ENCODE data around the gene YES1. TPM values are rescaled to one million over a fixed set of nuclear protein-coding genes. Genes with fewer than 3 reads are reported as not detected.
A peak's percentile ranks its signal among the peaks of the same experiment; 100 is the strongest.

The YES1 gene
- total RNA-seq, 4 donors from 2014 or later: 75.2 to 149 (median 108) TPM

DNA sequence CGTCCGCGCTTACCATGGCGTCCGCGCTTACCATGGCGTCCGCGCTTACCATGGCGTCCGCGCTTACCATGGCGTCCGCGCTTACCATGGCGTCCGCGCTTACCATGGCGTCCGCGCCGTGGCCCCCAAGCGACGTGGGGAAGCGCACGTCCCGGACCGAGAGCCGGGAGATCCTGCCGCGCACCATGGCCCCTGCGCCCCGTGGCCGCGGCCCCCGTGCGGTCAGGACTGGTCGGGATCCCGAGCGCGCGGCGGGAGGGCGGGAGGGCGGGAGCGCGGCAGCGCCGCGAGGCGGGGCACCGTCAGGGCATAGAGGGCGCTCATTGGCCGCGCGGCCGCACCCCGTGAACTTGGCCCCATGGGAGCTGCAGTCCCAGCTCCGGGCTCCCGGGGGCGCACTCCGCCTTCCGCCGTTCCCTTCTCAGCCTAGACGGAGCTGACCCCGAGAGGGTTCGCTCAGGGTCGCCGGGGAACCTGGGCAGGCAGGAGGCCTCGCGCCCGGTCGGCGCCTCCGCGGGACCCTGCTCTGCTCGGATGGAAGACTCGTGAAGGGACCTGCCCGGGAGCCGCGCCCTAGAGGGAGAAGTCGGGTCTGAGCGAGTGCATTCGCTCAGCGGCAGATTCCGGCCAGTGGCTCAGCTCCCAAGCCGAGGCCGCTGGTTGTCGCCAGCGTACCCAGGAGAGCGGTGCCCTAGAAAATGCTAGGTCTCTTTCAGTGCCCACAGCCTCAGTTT lies 99.5 kb downstream of the YES1 start, which contains the start of gene ENOSF1:
ENOSF1 (minus strand) TSS at position 230 of the 734 bp plus-strand sequence; CDS start at position 187, 43 bp downstream.
- ATAC-seq (ENCODE audit: low FRiP score) (peak; percentile 92), DNase-seq (ENCODE audit: low spot score) (peak; percentile 34)
- TF ChIP-seq, protein P1, sequence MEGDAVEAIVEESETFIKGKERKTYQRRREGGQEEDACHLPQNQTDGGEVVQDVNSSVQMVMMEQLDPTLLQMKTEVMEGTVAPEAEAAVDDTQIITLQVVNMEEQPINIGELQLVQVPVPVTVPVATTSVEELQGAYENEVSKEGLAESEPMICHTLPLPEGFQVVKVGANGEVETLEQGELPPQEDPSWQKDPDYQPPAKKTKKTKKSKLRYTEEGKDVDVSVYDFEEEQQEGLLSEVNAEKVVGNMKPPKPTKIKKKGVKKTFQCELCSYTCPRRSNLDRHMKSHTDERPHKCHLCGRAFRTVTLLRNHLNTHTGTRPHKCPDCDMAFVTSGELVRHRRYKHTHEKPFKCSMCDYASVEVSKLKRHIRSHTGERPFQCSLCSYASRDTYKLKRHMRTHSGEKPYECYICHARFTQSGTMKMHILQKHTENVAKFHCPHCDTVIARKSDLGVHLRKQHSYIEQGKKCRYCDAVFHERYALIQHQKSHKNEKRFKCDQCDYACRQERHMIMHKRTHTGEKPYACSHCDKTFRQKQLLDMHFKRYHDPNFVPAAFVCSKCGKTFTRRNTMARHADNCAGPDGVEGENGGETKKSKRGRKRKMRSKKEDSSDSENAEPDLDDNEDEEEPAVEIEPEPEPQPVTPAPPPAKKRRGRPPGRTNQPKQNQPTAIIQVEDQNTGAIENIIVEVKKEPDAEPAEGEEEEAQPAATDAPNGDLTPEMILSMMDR (IDR thresholded peaks at IDR 0.05): no peak

DNA sequence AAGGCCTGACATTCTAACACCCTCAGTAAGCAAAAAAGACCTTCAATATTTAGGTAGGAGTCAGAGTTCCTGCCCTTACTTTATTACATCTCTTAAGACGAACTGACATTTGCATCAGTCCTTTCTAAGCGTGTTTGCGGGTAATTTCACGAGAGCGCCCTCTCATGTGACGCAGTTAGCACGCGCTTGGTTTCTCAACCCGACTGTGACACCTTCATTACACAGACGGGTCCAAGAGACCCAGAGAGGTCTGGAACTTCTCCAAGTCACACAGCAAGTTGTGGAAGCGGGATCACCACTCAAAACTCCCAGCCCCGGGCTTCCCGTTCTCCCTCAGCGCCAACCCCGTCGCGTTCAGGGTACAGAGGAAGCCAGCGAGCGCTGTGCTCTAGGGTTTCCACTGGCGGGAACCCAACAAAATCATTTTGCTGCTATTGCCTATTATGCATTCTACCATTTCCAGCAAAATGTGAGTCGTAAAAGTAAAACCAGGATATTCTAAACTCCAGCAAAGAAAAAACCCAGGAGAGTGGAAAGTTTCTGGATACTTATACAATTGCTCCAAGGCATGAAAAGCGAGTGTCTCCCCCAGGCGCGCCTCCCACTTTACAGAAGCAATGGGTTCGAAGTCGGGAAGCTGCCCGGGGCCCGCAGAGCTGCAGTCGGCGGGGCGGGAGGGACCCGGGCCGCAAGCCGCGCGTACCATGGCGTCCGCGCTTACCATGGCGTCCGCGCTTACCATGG lies 100.2 kb downstream of the YES1 start:
- peak; percentile 84 for DNase-seq (ENCODE audit: low spot score)
- TF ChIP-seq, protein P1 (IDR thresholded peaks at IDR 0.05): no peak
- peak; percentile 82 for ATAC-seq (ENCODE audit: low FRiP score)

DNA sequence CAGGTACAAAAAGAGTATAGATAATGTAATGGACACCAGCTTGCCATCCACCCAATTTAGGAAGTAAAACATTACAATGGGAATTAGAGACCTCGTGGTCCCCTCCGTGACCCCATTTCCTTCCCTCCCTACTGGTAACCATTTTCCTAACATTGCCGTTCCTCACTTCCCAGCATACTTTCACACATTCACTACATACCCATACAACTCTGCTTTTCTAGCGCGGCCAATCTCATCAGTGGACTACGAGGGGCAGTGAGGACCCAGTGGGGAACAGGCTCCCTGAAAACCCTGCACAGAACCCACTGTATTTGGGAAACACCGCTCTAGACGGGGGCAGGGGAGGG lies 100.8 kb downstream of the YES1 start:
- DNase-seq (ENCODE audit: low spot score): no peak
- ATAC-seq (ENCODE audit: low FRiP score): no peak
- TF ChIP-seq, protein P1 (IDR thresholded peaks at IDR 0.05): no peak

DNA sequence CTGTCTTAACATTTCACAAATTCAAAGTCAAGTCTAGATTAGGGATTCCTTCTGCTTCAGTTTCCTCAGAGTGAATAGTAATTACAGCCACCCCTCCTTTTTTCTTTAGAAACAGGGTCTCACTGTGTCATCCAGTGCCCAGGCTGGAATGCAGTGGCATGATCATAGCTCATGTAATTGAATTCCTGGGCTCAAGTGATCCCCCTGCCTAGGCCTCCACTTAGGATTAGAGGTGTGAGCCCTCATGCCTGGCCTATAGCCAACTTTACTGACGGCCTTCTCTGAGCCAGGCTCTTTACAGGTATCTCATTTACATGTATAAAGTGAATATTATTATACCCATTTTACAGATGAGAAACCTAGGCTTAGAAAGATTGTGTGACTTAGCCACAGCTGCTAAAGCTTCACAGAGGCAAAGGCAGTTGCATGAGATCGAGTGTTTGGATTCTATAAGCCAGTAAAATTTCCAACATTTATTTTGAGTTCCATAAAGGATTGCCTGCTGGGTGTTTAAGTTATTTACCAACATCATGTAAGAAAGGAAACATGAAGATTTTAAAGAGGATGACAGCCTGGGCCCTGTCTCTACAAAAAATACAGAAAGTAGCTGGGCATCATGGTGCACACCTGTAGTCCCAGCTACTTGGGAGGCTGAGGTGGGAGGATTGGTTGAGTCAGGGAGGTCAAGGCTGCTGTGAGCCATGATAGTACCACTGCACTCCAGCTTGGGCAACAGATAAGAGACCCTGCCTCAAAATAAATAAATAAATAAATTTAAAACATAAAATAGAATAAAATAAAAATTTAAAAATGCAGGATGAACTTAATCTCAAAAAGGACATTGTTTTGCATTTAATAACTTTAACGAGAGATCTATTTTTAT lies 101.4 kb downstream of the YES1 start:
- DNase-seq (ENCODE audit: low spot score) (no peak), ATAC-seq (ENCODE audit: low FRiP score) (no peak)
- TF ChIP-seq, protein P1 (IDR thresholded peaks at IDR 0.05): no peak

DNA sequence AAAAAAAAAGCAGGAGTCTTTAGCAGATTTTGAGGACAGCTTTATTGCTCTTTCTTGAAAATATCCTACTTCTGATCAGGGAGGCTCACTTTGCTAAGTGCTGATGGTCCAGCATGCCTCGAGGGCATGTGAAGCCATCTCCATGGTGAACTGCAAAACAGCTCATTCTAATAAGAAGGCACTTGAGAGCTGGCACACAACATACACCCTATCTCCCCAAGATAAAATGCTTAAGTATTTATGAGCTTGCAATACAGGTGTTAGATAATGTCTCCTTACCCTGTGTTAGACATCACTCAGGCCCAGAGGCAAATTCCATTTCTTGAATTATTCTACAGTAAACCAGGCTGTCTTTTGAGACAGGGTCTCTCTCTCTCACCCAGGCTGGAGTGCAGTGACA lies 102.3 kb downstream of the YES1 start:
- no peak for DNase-seq (ENCODE audit: low spot score)
- TF ChIP-seq, protein P1 (IDR thresholded peaks at IDR 0.05): no peak
- no peak for ATAC-seq (ENCODE audit: low FRiP score)

DNA sequence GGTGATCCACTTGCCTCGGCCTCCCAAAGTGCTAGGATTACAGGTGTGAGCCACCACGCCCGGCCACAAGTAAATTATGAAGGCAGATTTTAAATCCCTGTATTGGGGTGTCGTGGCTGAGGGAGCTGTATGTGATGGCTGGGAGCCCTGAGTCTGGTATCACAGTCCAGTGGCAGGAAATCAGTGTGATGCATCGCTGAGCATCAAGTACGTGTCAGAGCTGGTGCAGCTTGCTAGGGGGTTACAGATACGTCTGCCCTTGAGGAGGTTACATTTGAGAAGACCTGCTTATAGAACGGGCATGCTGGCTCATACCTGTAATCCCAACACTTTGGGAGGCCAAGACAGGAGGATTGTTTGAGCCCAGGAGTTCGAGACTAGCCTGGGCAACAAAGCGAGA lies 103.9 kb downstream of the YES1 start:
- ATAC-seq (ENCODE audit: low FRiP score) (no peak), DNase-seq (ENCODE audit: low spot score) (no peak)
- TF ChIP-seq, protein P1 (IDR thresholded peaks at IDR 0.05): no peak

Data from omental fat pad (tissue), 4 donors.